H1 (cell line): Measurements from ENCODE around the gene NPAT. TPM values are rescaled to one million over a fixed set of nuclear protein-coding genes. Genes with fewer than 3 reads are reported as not detected.
A peak's percentile ranks its signal among the peaks of the same experiment; 100 is the strongest.

Experiments
- CHD1 ChIP-seq: IDR thresholded peaks from 2 replicates; pipeline ENCODE4 v1.6.1; 2012; ENCODE audit warnings: low read depth, low read length, improper control_type of control experiment
- KDM1A ChIP-seq: fragments of 200-600, 300-600 bp; sonication (generic); IDR thresholded peaks from 2 replicates; pipeline ENCODE4 v1.7.1; 2016; ENCODE audit warnings: mild to moderate bottlenecking, low read length, borderline replicate concordance
- SP1 ChIP-seq: IDR thresholded peaks from 2 replicates; pipeline ENCODE4 v1.6.1; 2011; ENCODE audit warnings: low read depth, low read length
- TAF1 ChIP-seq: IDR thresholded peaks from 2 replicates; pipeline ENCODE4 v1.6.1; 2011; ENCODE audit warnings: mild to moderate bottlenecking, low read depth, low read length
- TAF7 ChIP-seq: optimal IDR thresholded peaks from 2 replicates; pipeline ENCODE3; 2011; ENCODE audit warnings: low read depth, mild to moderate bottlenecking, inconsistent platforms, low read length, moderate library complexity, borderline replicate concordance
- polyA plus RNA-seq, 7 experiments: library from polyadenylated mRNA; depleted of rRNA in 3 of 7; stranded (reverse) in 5 of 7; unstranded in 2 of 7; fragments of >200 nt in 5 of 7; fragments of 200-250 nt in 2 of 7; gene quantifications; 1 replicate in 5 of 7; 2 replicates in 1 of 7; 4 replicates in 1 of 7; pipeline versions ENCODE4 v1.2.1 to v1.2.3, GENCODE V29; 2011 to 2013; ENCODE audit warnings: missing spikeins in 2 of 7, mixed read lengths in 2 of 7
- total RNA-seq: library from RNA; stranded (reverse); fragmentation: NEBNext Ultra II Directional; extraction: Animal tissue kit (Norgen Biotek cat#: 25700); gene quantifications from 2 replicates; pipeline ENCODE4 v1.2.1, GENCODE V29; 2021
- TF ChIP-seq, protein P1 (sequence below): fragments of 300-600 bp; sonication (generic); IDR thresholded peaks from 2 replicates; pipeline ENCODE4 v1.7.1; 2012; ENCODE audit warnings: low read length, moderate library complexity, mild to moderate bottlenecking, inconsistent platforms; ENCODE audit not compliant: insufficient replicate concordance
- TF ChIP-seq, protein P2 (sequence below), 3 experiments: IDR thresholded peaks; 1 replicate in 2 of 3; 2 replicates in 1 of 3; pipeline versions ENCODE4 v1.5.1 to v1.6.1; 2011; ENCODE audit warnings: low read length in 3 of 3, mild to moderate bottlenecking in 3 of 3, inconsistent platforms in 2 of 3, low read depth in 1 of 3, moderate library complexity in 1 of 3; ENCODE audit not compliant: insufficient read depth in 1 of 3; ENCODE audit errors: control extremely low read depth in 1 of 3

The NPAT gene
- total and polyA plus RNA-seq, 2 of the 8 experiments (the other 6 are each of a cell fraction or from before 2014, with no cell fraction given), result 4.6 to 23.4 TPM

DNA sequence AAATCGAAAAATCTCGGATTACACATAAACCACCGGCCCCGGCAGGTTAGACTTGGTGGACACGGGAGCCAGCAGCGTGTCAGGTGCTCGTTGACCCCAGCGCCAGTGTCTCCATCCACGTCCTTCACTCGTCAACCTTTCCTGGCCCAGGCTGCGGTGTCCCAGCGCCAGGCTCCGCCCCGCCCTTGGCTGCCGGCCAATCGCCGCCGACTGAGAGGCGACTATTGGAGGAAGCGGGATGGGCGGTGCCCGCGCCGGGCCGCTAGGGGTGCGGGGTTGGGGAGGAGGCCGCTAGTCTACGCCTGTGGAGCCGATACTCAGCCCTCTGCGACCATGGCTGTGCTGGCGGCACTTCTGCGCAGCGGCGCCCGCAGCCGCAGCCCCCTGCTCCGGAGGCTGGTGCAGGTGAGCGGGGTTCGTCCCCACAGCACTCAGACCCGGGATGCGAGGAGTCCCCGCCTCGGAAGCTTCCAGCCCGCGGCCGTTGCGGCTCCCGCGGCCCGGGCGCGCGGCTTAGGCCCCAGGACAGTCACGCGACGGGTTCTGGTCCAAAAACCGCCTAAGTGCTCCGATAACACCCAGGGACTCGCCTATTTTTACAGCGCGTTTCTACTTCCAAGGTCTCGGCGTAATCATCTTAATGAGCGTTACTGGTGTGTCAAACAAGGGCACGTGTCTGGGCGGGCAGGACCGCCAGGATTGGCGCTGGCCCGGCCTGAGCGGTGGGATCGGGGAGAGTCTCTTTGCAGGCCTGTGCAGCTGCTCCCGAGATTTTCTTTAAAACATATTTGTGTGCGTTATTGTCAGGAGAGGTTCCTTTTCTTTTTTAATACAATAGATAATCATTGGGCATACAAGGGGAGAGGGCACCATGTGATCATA, 100.9 kb downstream of the NPAT start, which contains the start of gene ACAT1 (continued):
- TF ChIP-seq, protein P1, sequence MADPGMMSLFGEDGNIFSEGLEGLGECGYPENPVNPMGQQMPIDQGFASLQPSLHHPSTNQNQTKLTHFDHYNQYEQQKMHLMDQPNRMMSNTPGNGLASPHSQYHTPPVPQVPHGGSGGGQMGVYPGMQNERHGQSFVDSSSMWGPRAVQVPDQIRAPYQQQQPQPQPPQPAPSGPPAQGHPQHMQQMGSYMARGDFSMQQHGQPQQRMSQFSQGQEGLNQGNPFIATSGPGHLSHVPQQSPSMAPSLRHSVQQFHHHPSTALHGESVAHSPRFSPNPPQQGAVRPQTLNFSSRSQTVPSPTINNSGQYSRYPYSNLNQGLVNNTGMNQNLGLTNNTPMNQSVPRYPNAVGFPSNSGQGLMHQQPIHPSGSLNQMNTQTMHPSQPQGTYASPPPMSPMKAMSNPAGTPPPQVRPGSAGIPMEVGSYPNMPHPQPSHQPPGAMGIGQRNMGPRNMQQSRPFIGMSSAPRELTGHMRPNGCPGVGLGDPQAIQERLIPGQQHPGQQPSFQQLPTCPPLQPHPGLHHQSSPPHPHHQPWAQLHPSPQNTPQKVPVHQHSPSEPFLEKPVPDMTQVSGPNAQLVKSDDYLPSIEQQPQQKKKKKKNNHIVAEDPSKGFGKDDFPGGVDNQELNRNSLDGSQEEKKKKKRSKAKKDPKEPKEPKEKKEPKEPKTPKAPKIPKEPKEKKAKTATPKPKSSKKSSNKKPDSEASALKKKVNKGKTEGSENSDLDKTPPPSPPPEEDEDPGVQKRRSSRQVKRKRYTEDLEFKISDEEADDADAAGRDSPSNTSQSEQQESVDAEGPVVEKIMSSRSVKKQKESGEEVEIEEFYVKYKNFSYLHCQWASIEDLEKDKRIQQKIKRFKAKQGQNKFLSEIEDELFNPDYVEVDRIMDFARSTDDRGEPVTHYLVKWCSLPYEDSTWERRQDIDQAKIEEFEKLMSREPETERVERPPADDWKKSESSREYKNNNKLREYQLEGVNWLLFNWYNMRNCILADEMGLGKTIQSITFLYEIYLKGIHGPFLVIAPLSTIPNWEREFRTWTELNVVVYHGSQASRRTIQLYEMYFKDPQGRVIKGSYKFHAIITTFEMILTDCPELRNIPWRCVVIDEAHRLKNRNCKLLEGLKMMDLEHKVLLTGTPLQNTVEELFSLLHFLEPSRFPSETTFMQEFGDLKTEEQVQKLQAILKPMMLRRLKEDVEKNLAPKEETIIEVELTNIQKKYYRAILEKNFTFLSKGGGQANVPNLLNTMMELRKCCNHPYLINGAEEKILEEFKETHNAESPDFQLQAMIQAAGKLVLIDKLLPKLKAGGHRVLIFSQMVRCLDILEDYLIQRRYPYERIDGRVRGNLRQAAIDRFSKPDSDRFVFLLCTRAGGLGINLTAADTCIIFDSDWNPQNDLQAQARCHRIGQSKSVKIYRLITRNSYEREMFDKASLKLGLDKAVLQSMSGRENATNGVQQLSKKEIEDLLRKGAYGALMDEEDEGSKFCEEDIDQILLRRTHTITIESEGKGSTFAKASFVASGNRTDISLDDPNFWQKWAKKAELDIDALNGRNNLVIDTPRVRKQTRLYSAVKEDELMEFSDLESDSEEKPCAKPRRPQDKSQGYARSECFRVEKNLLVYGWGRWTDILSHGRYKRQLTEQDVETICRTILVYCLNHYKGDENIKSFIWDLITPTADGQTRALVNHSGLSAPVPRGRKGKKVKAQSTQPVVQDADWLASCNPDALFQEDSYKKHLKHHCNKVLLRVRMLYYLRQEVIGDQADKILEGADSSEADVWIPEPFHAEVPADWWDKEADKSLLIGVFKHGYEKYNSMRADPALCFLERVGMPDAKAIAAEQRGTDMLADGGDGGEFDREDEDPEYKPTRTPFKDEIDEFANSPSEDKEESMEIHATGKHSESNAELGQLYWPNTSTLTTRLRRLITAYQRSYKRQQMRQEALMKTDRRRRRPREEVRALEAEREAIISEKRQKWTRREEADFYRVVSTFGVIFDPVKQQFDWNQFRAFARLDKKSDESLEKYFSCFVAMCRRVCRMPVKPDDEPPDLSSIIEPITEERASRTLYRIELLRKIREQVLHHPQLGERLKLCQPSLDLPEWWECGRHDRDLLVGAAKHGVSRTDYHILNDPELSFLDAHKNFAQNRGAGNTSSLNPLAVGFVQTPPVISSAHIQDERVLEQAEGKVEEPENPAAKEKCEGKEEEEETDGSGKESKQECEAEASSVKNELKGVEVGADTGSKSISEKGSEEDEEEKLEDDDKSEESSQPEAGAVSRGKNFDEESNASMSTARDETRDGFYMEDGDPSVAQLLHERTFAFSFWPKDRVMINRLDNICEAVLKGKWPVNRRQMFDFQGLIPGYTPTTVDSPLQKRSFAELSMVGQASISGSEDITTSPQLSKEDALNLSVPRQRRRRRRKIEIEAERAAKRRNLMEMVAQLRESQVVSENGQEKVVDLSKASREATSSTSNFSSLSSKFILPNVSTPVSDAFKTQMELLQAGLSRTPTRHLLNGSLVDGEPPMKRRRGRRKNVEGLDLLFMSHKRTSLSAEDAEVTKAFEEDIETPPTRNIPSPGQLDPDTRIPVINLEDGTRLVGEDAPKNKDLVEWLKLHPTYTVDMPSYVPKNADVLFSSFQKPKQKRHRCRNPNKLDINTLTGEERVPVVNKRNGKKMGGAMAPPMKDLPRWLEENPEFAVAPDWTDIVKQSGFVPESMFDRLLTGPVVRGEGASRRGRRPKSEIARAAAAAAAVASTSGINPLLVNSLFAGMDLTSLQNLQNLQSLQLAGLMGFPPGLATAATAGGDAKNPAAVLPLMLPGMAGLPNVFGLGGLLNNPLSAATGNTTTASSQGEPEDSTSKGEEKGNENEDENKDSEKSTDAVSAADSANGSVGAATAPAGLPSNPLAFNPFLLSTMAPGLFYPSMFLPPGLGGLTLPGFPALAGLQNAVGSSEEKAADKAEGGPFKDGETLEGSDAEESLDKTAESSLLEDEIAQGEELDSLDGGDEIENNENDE, result no peak
- TF ChIP-seq KDM1A (peak; percentile 37; the same call in 1 of the 2 replicates), TAF7 (peak; percentile 85), CHD1 (no peak), SP1 (peak; percentile 73; the same call in 1 of the 2 replicates), TAF1 (peak; percentile 92)
- TF ChIP-seq, protein P2, sequence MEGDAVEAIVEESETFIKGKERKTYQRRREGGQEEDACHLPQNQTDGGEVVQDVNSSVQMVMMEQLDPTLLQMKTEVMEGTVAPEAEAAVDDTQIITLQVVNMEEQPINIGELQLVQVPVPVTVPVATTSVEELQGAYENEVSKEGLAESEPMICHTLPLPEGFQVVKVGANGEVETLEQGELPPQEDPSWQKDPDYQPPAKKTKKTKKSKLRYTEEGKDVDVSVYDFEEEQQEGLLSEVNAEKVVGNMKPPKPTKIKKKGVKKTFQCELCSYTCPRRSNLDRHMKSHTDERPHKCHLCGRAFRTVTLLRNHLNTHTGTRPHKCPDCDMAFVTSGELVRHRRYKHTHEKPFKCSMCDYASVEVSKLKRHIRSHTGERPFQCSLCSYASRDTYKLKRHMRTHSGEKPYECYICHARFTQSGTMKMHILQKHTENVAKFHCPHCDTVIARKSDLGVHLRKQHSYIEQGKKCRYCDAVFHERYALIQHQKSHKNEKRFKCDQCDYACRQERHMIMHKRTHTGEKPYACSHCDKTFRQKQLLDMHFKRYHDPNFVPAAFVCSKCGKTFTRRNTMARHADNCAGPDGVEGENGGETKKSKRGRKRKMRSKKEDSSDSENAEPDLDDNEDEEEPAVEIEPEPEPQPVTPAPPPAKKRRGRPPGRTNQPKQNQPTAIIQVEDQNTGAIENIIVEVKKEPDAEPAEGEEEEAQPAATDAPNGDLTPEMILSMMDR (IDR thresholded peaks at IDR 0.05; ENCODE audit: control extremely low read depth in 1 of 3, insufficient read depth in 1 of 3, low read depth in 1 of 3, low read length in 3 of 3), result peak; percentile 23 to 34 (median 33); a peak in 3 of 4 replicates
